Gastrocnemius medialis (tissue), 4 donors: ENCODE results near the gene PHF21B.

ENCODE experiments used
- POLR2A ChIP-seq, 2 donors: fragments of 450-650 bp; IDR thresholded peaks; one replicate each; pipeline ENCODE4 v1.6.1; 2017; ENCODE audit warnings: antibody characterized with exemption in 2 of 2, mild to moderate bottlenecking in 2 of 2, moderate library complexity in 2 of 2
- TF ChIP-seq, protein P1 (sequence below), 5 experiments: fragments of 450-650 bp in 3 of 5; fragments of 200-600 bp in 2 of 5; sonication (generic) in 2 of 5; IDR thresholded peaks in 4 of 5; conservative IDR thresholded peaks in 1 of 5; 1 replicate in 4 of 5; 2 replicates in 1 of 5; pipeline ENCODE4 v1.5.1; 2016 to 2019; ENCODE audit warnings: antibody characterized with exemption in 5 of 5, mild to moderate bottlenecking in 3 of 5, moderate library complexity in 3 of 5

DNA sequence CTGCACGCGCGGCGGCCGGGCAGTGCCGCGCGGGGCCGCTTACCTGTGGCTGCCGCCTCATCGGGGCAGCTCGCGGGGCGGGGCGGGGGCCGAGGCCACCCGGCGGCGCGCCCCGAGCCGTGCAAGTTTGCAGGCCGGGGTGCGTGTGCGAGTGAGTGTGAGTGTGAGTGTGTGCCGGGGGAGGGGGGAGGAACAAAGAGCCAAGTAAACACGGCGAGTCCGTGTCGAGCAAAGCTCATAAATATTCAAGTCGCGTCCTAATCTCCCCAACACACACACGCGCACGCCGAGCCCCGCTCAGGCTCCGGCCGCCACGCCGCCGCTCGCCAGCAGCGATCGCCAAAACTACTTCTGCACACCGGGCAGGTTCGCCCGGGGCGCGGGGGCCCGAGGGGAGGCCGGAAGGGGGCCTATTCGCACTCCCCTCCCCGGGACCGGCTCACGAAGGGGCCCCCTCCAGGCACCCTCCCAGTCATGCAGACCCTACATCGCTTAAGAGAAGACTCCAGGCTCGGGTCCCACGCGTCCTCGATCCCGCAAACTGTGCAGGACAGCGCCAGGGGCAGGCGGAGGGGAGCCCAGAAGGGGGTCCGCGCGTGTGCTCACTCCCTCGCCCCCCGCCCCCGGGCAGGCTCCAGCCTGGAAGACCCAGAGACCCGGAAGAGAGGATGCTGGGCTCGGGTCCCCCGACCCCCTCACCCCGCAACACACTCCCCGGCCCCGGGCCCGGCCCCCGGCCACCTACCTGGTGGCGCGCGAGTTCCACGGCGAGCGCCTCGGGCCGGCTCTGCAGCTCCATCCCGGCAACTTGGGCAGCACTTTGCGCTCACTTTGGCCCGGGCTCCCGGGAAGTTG, 827 bp downstream of the PHF21B start:
- TF ChIP-seq, protein P1, sequence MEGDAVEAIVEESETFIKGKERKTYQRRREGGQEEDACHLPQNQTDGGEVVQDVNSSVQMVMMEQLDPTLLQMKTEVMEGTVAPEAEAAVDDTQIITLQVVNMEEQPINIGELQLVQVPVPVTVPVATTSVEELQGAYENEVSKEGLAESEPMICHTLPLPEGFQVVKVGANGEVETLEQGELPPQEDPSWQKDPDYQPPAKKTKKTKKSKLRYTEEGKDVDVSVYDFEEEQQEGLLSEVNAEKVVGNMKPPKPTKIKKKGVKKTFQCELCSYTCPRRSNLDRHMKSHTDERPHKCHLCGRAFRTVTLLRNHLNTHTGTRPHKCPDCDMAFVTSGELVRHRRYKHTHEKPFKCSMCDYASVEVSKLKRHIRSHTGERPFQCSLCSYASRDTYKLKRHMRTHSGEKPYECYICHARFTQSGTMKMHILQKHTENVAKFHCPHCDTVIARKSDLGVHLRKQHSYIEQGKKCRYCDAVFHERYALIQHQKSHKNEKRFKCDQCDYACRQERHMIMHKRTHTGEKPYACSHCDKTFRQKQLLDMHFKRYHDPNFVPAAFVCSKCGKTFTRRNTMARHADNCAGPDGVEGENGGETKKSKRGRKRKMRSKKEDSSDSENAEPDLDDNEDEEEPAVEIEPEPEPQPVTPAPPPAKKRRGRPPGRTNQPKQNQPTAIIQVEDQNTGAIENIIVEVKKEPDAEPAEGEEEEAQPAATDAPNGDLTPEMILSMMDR (IDR thresholded peaks at IDR 0.05 in 4 of 5, conservative IDR thresholded peaks at IDR 0.05 in 1 of 5) = no peak
- no peak for TF ChIP-seq POLR2A (IDR thresholded peaks at IDR 0.05)
